Fibroblast of skin of scalp (primary cell): ENCODE data around the gene FGFRL1.
"Not testable (repeated sequence)": the region's sequence is repeated elsewhere in the genome, so short reads cannot be mapped to it uniquely, and the experiment has no call there.

Experiments used
- DNase-seq: peaks from one replicate; pipeline ENCODE4 v3.0.0-alpha.2; 2013

Gene FGFRL1

GRCh38 chr4:993111-994029 is 18.1 kb upstream of the FGFRL1 start, which contains the start of gene SLC26A1:
Gene SLC26A1, minus strand, starts transcription at chr4:993404. Its CDS starts 1,701 bp downstream, at chr4:991703.
- DNase-seq, result no peak

GRCh38 chr4:995311-996026 is 16.0 kb upstream of the FGFRL1 start:
- DNase-seq, result no peak

GRCh38 chr4:996030-996996 is 15.1 kb upstream of the FGFRL1 start:
- no peak for DNase-seq

- DNase-seq, result no peak
Measured at GRCh38 chr4:996997-997374, 14.4 kb upstream of the FGFRL1 start.

- no peak for DNase-seq
Measured at GRCh38 chr4:997375-998071, 13.9 kb upstream of the FGFRL1 start.

GRCh38 chr4:998096-998691 is 13.2 kb upstream of the FGFRL1 start:
- no peak for DNase-seq

GRCh38 chr4:999240-999863 is 12.1 kb upstream of the FGFRL1 start:
- not testable (repeated sequence) for DNase-seq

- DNase-seq, result no peak
Measured at GRCh38 chr4:999882-1000425, 11.5 kb upstream of the FGFRL1 start.

- DNase-seq, result no peak
Measured at GRCh38 chr4:1000686-1001260, 10.7 kb upstream of the FGFRL1 start.

- DNase-seq, result no peak
Measured at GRCh38 chr4:1001561-1002130, 9.8 kb upstream of the FGFRL1 start.

- DNase-seq, result no peak
Measured at GRCh38 chr4:1002131-1002630, 9.2 kb upstream of the FGFRL1 start.

- no peak for DNase-seq
Measured at GRCh38 chr4:1002631-1003251, 8.7 kb upstream of the FGFRL1 start.

- no peak for DNase-seq
Measured at GRCh38 chr4:1003271-1004070, 8.0 kb upstream of the FGFRL1 start.

GRCh38 chr4:1004071-1004418 is 7.4 kb upstream of the FGFRL1 start:
- DNase-seq, result no peak

GRCh38 chr4:1004557-1005485 is 6.6 kb upstream of the FGFRL1 start:
- no peak for DNase-seq

GRCh38 chr4:1006856-1007255 is 4.6 kb upstream of the FGFRL1 start:
- DNase-seq, result no peak

- no peak for DNase-seq
Measured at GRCh38 chr4:1008840-1009541, 2.4 kb upstream of the FGFRL1 start.
